Glutamatergic neuron (in vitro differentiated cells): ENCODE data around the gene BCAR1. TPM values are rescaled to one million over a fixed set of nuclear protein-coding genes. Genes with fewer than 3 reads are reported as not detected.
A peak's percentile ranks its signal among the peaks of the same experiment; 100 is the strongest.

Experiments
- DNase-seq: peaks from one replicate; pipeline ENCODE4 v3.0.0; 2022
- H3K27ac Mint-ChIP-seq: one replicate; pipeline ENCODE4 v1.8.0; 2020; ENCODE audit warnings: mild to moderate bottlenecking, mixed read lengths, inconsistent platforms; ENCODE audit not compliant: unreplicated experiment
- H3K27me3 Mint-ChIP-seq: one replicate; pipeline ENCODE4 v1.8.0; 2020; ENCODE audit warnings: mild to moderate bottlenecking, moderate library complexity, mixed read lengths, inconsistent platforms; ENCODE audit not compliant: unreplicated experiment
- H3K36me3 Mint-ChIP-seq: one replicate; pipeline ENCODE4 v1.8.0; 2020; ENCODE audit warnings: mild to moderate bottlenecking, mixed read lengths, inconsistent platforms; ENCODE audit not compliant: unreplicated experiment
- H3K4me1 Mint-ChIP-seq: one replicate; pipeline ENCODE4 v1.8.0; 2020; ENCODE audit warnings: mild to moderate bottlenecking, low read depth, mixed read lengths, inconsistent platforms; ENCODE audit not compliant: unreplicated experiment
- H3K4me3 Mint-ChIP-seq: one replicate; pipeline ENCODE4 v1.8.0; 2020; ENCODE audit warnings: mild to moderate bottlenecking, mixed read lengths, inconsistent platforms; ENCODE audit not compliant: unreplicated experiment
- H3K9me3 Mint-ChIP-seq: one replicate; pipeline ENCODE4 v1.8.0; 2020; ENCODE audit warnings: mild to moderate bottlenecking, moderate library complexity, mixed read lengths, inconsistent platforms; ENCODE audit not compliant: unreplicated experiment
- total RNA-seq: library from RNA; stranded (reverse); fragmentation: NEBNext Ultra II Directional; extraction: Animal tissue kit (Norgen Biotek cat#: 25700); gene quantifications from one replicate; pipeline ENCODE4 v1.2.1, GENCODE V29; 2021; ENCODE audit not compliant: unreplicated experiment
- TF ChIP-seq, protein P1 (sequence below): fragments of 200-600 bp; sonication (generic); IDR thresholded peaks from one replicate; pipeline ENCODE4 v1.5.0; 2021; ENCODE audit not compliant: partially characterized antibody, unreplicated experiment

Gene BCAR1
- total RNA-seq, 1 donor from 2014 or later, result 212 TPM

DNA sequence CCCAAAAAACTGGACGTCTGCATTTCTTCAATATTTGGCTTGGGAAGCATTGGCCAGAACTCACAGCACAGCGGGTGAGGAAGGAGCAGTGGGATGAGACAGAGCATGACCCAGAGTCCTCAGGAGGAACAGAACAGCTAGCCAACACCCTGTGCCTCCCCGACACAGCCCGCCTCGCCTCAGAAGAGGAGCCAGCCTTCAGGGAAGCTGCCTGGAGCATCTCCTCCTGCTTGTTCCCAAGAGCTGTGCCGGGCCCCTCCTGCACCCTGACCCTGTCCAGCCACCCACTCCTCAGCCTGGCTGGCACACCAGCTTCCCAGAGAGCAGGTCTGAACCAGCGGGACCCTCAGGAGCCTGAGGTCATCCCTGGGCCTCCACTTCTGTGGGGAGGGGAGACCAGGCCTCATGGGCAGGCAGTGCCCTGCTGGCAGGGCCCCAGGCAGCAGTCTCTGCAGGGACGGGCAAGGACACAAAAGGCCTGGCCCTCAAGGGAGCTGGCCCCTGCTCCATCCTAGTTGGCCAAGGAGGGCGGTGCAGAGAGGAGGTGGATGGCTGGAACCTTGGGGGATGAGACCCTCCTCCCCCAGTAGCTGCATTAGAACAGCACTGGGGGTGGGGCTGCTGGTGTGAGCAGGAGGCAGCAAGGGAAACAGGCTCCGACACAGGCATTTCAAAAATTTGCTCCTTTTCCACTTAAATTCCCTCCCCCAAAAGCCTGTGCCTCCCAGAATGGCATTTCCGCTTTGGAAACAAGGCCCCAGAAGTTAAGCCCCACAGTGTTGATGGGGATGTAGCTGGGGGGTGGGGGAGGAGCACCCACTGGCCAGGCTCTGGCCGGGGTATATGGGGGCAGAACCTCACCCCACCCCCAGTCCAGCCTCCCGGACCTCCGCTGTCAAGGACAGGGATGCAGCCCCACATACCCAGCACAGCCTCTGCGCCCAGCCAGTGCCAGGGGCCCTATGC is 1.8 kb upstream of the BCAR1 start:
- Mint-ChIP-seq H3K4me1 (peaks cover 36% of the 10 kb centered on the region), H3K27me3 (peaks cover 15% of the 10 kb centered on the region), H3K36me3 (no peaks in the 10 kb centered on the region), H3K4me3 (peak overlapping the region; percentile 67), H3K27ac (peak overlapping the region; percentile 81), H3K9me3 (peaks cover 21% of the 10 kb centered on the region)
- TF ChIP-seq, protein P1, sequence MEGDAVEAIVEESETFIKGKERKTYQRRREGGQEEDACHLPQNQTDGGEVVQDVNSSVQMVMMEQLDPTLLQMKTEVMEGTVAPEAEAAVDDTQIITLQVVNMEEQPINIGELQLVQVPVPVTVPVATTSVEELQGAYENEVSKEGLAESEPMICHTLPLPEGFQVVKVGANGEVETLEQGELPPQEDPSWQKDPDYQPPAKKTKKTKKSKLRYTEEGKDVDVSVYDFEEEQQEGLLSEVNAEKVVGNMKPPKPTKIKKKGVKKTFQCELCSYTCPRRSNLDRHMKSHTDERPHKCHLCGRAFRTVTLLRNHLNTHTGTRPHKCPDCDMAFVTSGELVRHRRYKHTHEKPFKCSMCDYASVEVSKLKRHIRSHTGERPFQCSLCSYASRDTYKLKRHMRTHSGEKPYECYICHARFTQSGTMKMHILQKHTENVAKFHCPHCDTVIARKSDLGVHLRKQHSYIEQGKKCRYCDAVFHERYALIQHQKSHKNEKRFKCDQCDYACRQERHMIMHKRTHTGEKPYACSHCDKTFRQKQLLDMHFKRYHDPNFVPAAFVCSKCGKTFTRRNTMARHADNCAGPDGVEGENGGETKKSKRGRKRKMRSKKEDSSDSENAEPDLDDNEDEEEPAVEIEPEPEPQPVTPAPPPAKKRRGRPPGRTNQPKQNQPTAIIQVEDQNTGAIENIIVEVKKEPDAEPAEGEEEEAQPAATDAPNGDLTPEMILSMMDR, result no peak
- no peak for DNase-seq

DNA sequence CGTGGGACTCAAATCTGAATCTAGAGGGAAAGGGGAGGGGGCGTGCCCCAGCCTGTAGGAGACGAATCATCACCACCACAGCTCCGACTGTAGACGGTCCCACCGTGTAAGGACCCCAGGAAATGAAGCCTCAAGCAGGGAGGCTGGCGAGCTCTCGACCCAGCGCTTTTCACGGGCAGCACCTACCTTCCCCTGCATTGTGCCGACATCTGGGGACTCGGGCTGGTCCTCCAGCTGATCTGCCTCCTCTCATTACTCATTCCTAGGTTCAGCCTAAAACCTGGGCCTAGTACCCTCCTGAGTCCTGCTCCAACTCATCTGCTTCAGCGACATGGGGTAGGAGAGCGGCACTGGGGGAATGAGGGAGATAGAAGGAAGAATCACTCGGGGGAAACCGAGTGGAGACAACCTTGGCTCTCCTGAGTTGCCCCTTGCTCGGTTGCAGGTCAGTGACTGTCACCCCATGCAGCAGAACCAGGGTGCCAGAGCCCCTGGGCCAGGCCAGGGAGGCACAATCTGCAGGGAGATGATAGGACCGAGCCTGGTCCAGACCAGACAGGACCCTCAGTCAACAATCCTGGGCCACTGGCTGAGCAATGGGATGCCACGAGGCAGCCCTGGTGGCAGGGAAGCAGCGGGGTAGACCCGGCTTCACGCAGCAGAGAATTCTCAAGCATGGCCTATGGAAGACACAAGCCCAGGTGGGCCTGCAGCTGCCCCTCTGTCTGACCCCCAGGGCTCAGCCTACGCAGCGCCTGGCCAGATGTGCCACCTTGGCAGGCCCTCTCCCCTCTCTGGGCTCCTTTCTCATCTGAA is 833 bp upstream of the BCAR1 start:
- no peaks in the 10 kb centered on the region for H3K36me3 Mint-ChIP-seq
- H3K27ac Mint-ChIP-seq, result peak overlapping the region; percentile 85
- peaks cover 18% of the 10 kb centered on the region for H3K27me3 Mint-ChIP-seq
- H3K4me3 Mint-ChIP-seq, result peak overlapping the region; percentile 71
- no peak for DNase-seq
- peaks cover 19% of the 10 kb centered on the region for H3K9me3 Mint-ChIP-seq
- TF ChIP-seq, protein P1, result no peak
- peaks cover 36% of the 10 kb centered on the region for H3K4me1 Mint-ChIP-seq

DNA sequence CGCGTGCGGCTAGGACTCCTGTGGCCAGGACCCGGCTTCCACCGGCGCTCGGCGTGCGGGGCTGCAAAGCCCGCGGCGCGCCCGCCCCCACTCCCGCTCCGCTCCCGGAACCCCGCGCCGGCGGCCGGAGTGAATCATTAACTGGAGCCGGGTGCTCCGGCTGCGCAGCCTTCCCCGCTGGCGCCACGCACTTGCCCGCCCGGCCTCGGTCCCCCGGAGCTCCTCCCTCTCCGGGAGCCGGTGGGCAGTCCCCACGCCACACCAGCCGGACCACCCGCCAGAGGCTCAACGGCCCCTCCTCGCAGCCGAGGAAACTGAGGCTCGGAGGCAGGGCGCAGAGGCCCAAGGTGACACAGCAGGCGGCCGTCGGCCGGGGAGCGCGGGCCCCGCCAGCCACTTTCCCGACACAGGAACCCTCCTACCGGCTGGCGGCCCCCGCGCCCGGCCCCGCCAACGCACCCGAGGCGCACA is 580 bp downstream of the BCAR1 start:
- Mint-ChIP-seq H3K27me3 (peaks cover 27% of the 10 kb centered on the region), H3K36me3 (no peaks in the 10 kb centered on the region), H3K4me3 (peak overlapping the region; percentile 84), H3K27ac (no peak overlapping the region), H3K4me1 (peaks cover 44% of the 10 kb centered on the region), H3K9me3 (peaks cover 21% of the 10 kb centered on the region)
- TF ChIP-seq, protein P1, result no peak
- DNase-seq, result peak; percentile 67

DNA sequence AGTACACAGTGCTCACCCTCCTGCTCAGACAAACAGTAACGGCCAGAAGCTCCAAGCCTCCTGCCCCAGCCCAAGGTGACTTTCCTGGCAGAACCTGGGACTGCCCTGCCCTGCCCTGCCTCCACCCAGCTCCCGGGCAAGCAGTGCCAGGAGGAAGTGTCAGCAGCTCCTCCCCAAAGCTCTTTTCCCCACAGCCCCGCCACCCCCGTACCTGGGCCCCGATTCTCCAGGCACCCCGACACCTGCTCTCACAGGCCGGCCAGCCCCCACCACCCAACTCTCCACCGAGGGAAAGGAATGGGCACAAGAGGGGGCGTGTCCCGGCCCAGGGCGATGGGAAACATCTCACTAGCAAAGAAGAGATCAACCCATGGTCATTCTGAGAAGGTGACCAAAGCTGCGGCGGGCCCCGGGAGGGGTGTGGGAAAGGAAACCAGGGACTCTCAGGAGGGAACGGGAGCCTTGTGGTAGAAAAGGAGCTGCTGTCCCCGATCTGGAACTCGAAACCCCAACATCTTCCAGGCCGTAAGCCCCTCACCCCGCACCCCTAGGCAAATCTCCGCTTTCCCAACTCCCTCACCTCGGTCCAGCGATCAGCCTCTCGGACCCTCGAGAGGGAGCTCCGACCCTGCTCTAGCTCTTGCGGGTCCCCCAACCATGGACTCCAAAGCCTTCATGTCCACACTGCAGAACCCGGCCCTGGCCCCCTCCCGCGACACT is 1.2 kb downstream of the BCAR1 start:
- no peak for DNase-seq
- H3K4me1 Mint-ChIP-seq, result peaks cover 43% of the 10 kb centered on the region
- TF ChIP-seq, protein P1, result no peak
- H3K4me3 Mint-ChIP-seq, result peak overlapping the region; percentile 84
- no peaks in the 10 kb centered on the region for H3K36me3 Mint-ChIP-seq
- peak overlapping the region; percentile 75 for H3K27ac Mint-ChIP-seq
- peaks cover 28% of the 10 kb centered on the region for H3K27me3 Mint-ChIP-seq
- H3K9me3 Mint-ChIP-seq, result peaks cover 24% of the 10 kb centered on the region
